A549 (cell line): ENCODE results near the gene COQ9. TPM values are rescaled to one million over a fixed set of nuclear protein-coding genes. Genes with fewer than 3 reads are reported as not detected.

ENCODE experiments used
- ATAC-seq, 2 experiments: fragments of 200-7000 bp in 1 of 2; fragments of >200 bp in 1 of 2; cut with Nextera tagmentation in 1 of 2; cut with Tn5 transposase in 1 of 2; 3 replicates each; pipeline versions ENCODE4 v1.8.0 to v1.9.1; 2018 to 2020; ENCODE audit warnings: mild to moderate bottlenecking in 1 of 2, moderate library complexity in 1 of 2
- CTCF ChIA-PET: fragments of 300-600 bp; sonication (Branson Sonifier 250); formaldehyde crosslinking; extraction: SDS; loops from one replicate; lab custom pipeline; 2021; ENCODE audit warnings: antibody characterized with exemption, inconsistent platforms; lab: Yijun Ruan, JAX
- POLR2A ChIA-PET: fragments of 350-600 bp; formaldehyde crosslinking; extraction: SDS; loops from one replicate; lab custom pipeline; 2021; ENCODE audit warnings: antibody characterized with exemption, inconsistent platforms; lab: Yijun Ruan, JAX
- DNase-seq, 2 experiments: peaks; one replicate each; pipeline versions ENCODE4 v3.0.0 to v3.0.0-alpha.2; 2011 to 2016; ENCODE audit warnings: low read depth in 1 of 2, low spot score in 1 of 2
- FAIRE-seq: peaks from 2 replicates; lab custom pipeline; 2011; peaks lifted over from hg19 to GRCh38; lab: Jason Lieb, UNC
- H3K27ac ChIP-seq, 2 experiments: fragments of >200 bp; sonication (Bioruptor Twin); formaldehyde crosslinking; 3 replicates each; pipeline ENCODE4 v1.5.1; 2016 to 2017
- H3K4me1 ChIP-seq: fragments of >200 bp; sonication (Bioruptor Twin); formaldehyde crosslinking; 3 replicates; pipeline ENCODE4 v1.6.1; 2016
- H3K4me2 ChIP-seq: fragments of >200 bp; sonication (Bioruptor Twin); formaldehyde crosslinking; 3 replicates; pipeline ENCODE4 v1.6.1; 2016
- H3K4me3 ChIP-seq: fragments of >200 bp; sonication (Bioruptor Twin); formaldehyde crosslinking; 3 replicates; pipeline ENCODE4 v1.5.1; 2016
- H3K9me3 ChIP-seq: fragments of >200 bp; sonication (Bioruptor Twin); formaldehyde crosslinking; 3 replicates; pipeline ENCODE4 v1.6.1; 2016
- BHLHE40 ChIP-seq: IDR thresholded peaks from 2 replicates; pipeline ENCODE4 v1.6.1; 2012; ENCODE audit warnings: low read depth, low read length, inconsistent platforms
- CHD4 ChIP-seq: fragments of 200-600 bp; sonication (generic); IDR thresholded peaks from 2 replicates; pipeline ENCODE4 v1.6.1; 2016; ENCODE audit warnings: antibody characterized with exemption, mild to moderate bottlenecking, borderline replicate concordance
- EHF ChIP-seq: fragments of 250-450 bp; sonication (Bioruptor Pico); IDR thresholded peaks from 2 replicates; pipeline ENCODE4 v1.5.0; 2020; ENCODE audit warnings: mild to moderate bottlenecking
- EHMT2 ChIP-seq: fragments of 200-600 bp; sonication (generic); IDR thresholded peaks from 2 replicates; pipeline ENCODE4 v1.6.1; 2016; ENCODE audit warnings: antibody characterized with exemption, low read depth, mild to moderate bottlenecking, moderate library complexity
- EP300 ChIP-seq, 2 experiments: fragments of >200 bp; sonication (Bioruptor Twin); formaldehyde crosslinking; IDR thresholded peaks; 2 replicates in 1 of 2; 3 replicates in 1 of 2; pipeline ENCODE4 v1.6.1; 2016 to 2017
- ESRRA ChIP-seq: fragments of 150-350 bp; IDR thresholded peaks from 2 replicates; pipeline ENCODE4 v1.6.1; 2014; ENCODE audit warnings: mild to moderate bottlenecking, low read length, borderline replicate concordance
- FOXS1 ChIP-seq: fragments of 250-450 bp; sonication (Bioruptor Pico); IDR thresholded peaks from 2 replicates; pipeline ENCODE4 v1.5.0; 2020; ENCODE audit warnings: mild to moderate bottlenecking, moderate library complexity
- JUNB ChIP-seq: fragments of >200 bp; sonication (Bioruptor Twin); formaldehyde crosslinking; IDR thresholded peaks from 2 replicates; pipeline ENCODE4 v1.6.1; 2016
- KDM1A ChIP-seq: fragments of 200-600 bp; sonication (generic); IDR thresholded peaks from 2 replicates; pipeline ENCODE4 v1.6.1; 2016; ENCODE audit warnings: low read depth, mild to moderate bottlenecking
- MAFK ChIP-seq: fragments of 450-650 bp; IDR thresholded peaks from 2 replicates; pipeline ENCODE4 v1.6.1; 2014; ENCODE audit not compliant: partially characterized antibody
- NPAS2 ChIP-seq: fragments of 250-450 bp; sonication (Bioruptor Pico); IDR thresholded peaks from 2 replicates; pipeline ENCODE4 v1.8.0; 2022; ENCODE audit warnings: mild to moderate bottlenecking, moderate library complexity, borderline replicate concordance
- NR3C1 ChIP-seq: fragments of >200 bp; sonication (Bioruptor Twin); formaldehyde crosslinking; IDR thresholded peaks from 3 replicates; pipeline ENCODE4 v1.6.1; 2017
- PHF8 ChIP-seq: fragments of 200-600 bp; sonication (generic); IDR thresholded peaks from 2 replicates; pipeline ENCODE4 v1.6.1; 2016; ENCODE audit warnings: low read depth, mild to moderate bottlenecking, antibody characterized with exemption, moderate library complexity, borderline replicate concordance
- POLR2A ChIP-seq: IDR thresholded peaks from 2 replicates; pipeline ENCODE4 v1.6.1; 2012; ENCODE audit warnings: mild to moderate bottlenecking, low read length
- POLR2AphosphoS2 ChIP-seq: conservative IDR thresholded peaks from 2 replicates; pipeline ENCODE4 v1.6.1; 2012; ENCODE audit warnings: low read length, improper control_type of control experiment, inconsistent platforms
- RAD21 ChIP-seq, 2 experiments: fragments of >200 bp in 1 of 2; sonication (Bioruptor Twin) in 1 of 2; formaldehyde crosslinking in 1 of 2; IDR thresholded peaks in 1 of 2; conservative IDR thresholded peaks in 1 of 2; 2 replicates in 1 of 2; 3 replicates in 1 of 2; pipeline ENCODE4 v1.6.1; 2012 to 2018; ENCODE audit warnings: inconsistent platforms in 1 of 2
- RCOR1 ChIP-seq: fragments of 150-350 bp; IDR thresholded peaks from 2 replicates; pipeline ENCODE4 v1.6.1; 2014; ENCODE audit warnings: antibody characterized with exemption, low read length, low read depth
- RFX5 ChIP-seq: fragments of 450-650 bp; IDR thresholded peaks from 2 replicates; pipeline ENCODE4 v1.7.1; 2014; ENCODE audit warnings: antibody characterized with exemption, mild to moderate bottlenecking, moderate library complexity
- RNF2 ChIP-seq: fragments of 200-600 bp; sonication (generic); IDR thresholded peaks from 2 replicates; pipeline ENCODE4 v1.6.1; 2016; ENCODE audit warnings: low read depth, mild to moderate bottlenecking, antibody characterized with exemption, moderate library complexity, borderline replicate concordance
- SMC3 ChIP-seq: fragments of >200 bp; sonication (Bioruptor Twin); formaldehyde crosslinking; IDR thresholded peaks from 3 replicates; pipeline ENCODE4 v1.6.1; 2018; ENCODE audit warnings: inconsistent platforms
- TP53 ChIP-seq: fragments of 250-450 bp; sonication (Bioruptor Pico); IDR thresholded peaks from 2 replicates; pipeline ENCODE4 v1.5.0; 2021; ENCODE audit warnings: mild to moderate bottlenecking, moderate library complexity
- ZNF302 ChIP-seq: fragments of 250-450 bp; sonication (Bioruptor Pico); IDR thresholded peaks from 2 replicates; pipeline ENCODE4 v1.9.0; 2021; ENCODE audit warnings: inconsistent platforms, mild to moderate bottlenecking, moderate library complexity
- WGBS: methylation state at CpG from one replicate; pipeline ENCODE4 v1.1.6; 2017; ENCODE audit errors: missing lambda C conversion rate; 5-methylcytosine and 5-hydroxymethylcytosine counted together
- polyA plus RNA-seq, 4 experiments: library from polyadenylated mRNA; depleted of rRNA in 3 of 4; stranded (reverse); fragments of >200 nt; fragmentation: RNase III in 1 of 4; extraction: RNeasy Plus Mini Kit Qiagen cat#74134 plus additional on column Dnase treatment in 1 of 4; gene quantifications; 2 replicates in 3 of 4; 3 replicates in 1 of 4; pipeline ENCODE4 v1.2.3, GENCODE V29; 2011 to 2017
- TF ChIP-seq, protein P1 (sequence below): fragments of >200 bp; sonication (Bioruptor Twin); formaldehyde crosslinking; IDR thresholded peaks from 2 replicates; pipeline ENCODE4 v1.6.1; 2016
- TF ChIP-seq, protein P2 (sequence below): IDR thresholded peaks from 2 replicates; pipeline ENCODE4 v1.6.1; 2012
- TF ChIP-seq, protein P3 (sequence below): fragments of 150-350 bp; IDR thresholded peaks from 2 replicates; pipeline ENCODE4 v1.6.1; 2014; ENCODE audit warnings: low read depth, mild to moderate bottlenecking, low read length
- TF ChIP-seq, protein P4 (sequence below): IDR thresholded peaks from 2 replicates; pipeline ENCODE4 v1.6.1; 2012; ENCODE audit warnings: low read depth, borderline replicate concordance

COQ9 gene
- polyA plus RNA-seq, 2 of the 4 experiments (the other 2 are of a cell fraction) = 47.2 to 109 TPM

DNA sequence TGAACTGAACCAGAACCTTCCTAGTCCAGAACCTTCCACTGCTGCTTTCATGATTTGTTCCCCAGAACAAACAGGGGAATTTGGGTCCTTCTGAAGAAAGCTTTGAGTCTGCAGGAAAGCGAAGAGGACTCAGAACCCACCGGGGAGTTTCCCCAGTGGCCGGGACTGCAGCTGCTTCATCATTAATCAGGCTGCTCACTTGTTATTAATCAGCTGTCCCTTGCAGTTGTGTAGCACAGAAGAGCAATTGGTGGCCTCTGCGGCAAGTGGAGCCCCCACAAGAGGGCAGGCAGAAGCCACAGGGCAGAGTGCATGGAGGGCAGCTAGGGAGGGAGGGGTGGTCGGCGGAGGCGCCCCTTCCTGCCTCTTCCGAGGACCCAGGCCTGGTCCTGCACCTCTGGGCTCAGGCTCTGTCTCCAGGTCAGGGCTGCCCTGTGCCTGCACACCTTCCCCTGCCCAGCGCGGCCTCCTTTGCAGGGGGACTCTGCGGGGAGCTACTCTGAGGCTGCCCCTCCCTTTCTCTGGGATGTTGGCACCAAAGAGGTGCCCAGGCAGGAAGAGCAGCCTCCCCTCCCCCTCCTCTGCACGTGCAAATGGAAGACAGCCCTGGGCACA lies 35.8 kb upstream of the COQ9 start:
- no peak for FAIRE-seq
- no peaks in the 10 kb centered on the region for H3K9me3 ChIP-seq
- H3K4me2 ChIP-seq = no peak overlapping the region
- ChIA-PET CTCF (interaction anchor here (0.6 to 16.7 kb wide), 5 partner anchors 11 to 106 kb away, joined by 3 to 709 read pairs (median 3); partner anchors contain the start of gene CX3CL1), POLR2A (no interaction called here)
- ATAC-seq = no peak
- H3K27ac ChIP-seq = no peak overlapping the region
- no peak for DNase-seq
- 69% methylated on average over 10 of the region's 12 CpGs for WGBS
- no peak for TF ChIP-seq POLR2A
- no peak for TF ChIP-seq NPAS2 (CRISPR knock-in tag)
- no peak for TF ChIP-seq TP53
- no peak for TF ChIP-seq PHF8
- no peak for TF ChIP-seq BHLHE40
- TF ChIP-seq, protein P1, sequence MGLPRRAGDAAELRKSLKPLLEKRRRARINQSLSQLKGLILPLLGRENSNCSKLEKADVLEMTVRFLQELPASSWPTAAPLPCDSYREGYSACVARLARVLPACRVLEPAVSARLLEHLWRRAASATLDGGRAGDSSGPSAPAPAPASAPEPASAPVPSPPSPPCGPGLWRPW = no peak
- TF ChIP-seq, protein P2, sequence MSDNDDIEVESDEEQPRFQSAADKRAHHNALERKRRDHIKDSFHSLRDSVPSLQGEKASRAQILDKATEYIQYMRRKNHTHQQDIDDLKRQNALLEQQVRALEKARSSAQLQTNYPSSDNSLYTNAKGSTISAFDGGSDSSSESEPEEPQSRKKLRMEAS = no peak
- no peak for TF ChIP-seq CHD4
- no peak for TF ChIP-seq KDM1A
- no peak for TF ChIP-seq RAD21 (conservative IDR thresholded peaks at IDR 0.05 in 1 of 2, IDR thresholded peaks at IDR 0.05 in 1 of 2)
- TF ChIP-seq FOXS1 (CRISPR knock-in tag) = no peak
- no peak overlapping the region for H3K4me3 ChIP-seq
- H3K4me1 ChIP-seq = no peaks in the 10 kb centered on the region

DNA sequence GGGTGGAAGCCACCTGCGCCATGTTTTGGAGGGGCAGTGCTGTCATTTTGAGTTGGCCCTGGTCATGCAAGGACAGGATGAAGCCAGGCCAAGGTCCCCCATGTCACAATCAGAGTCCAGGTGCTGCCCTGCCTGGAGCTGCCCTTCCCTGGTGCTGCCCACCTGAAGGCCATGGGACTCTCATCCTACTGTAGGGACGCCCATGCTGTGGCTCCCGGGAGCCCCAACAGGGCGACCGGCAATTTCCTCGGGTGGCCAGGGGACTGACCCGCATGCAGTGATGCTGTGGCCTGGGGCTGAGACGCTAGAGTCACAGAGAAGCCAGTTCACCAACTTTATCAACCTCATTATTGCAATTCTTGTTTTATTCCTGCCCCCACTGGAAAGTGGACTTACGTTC lies 34.7 kb upstream of the COQ9 start:
- H3K4me3 ChIP-seq = no peak overlapping the region
- no peak for ATAC-seq
- H3K27ac ChIP-seq = no peak overlapping the region
- no peak for FAIRE-seq
- CTCF ChIA-PET = interaction anchor here (1.2 to 16.7 kb wide), 5 partner anchors 8 to 107 kb away, joined by 3 to 709 read pairs (median 5); partner anchors contain the start of gene CCL17
- POLR2A ChIA-PET = no interaction called here
- H3K4me2 ChIP-seq = no peak overlapping the region
- no peak for DNase-seq
- 77% methylated on average over 9 of the region's 9 CpGs for WGBS
- no peak for TF ChIP-seq ZNF302 (CRISPR knock-in tag)
- no peak for TF ChIP-seq MAFK
- TF ChIP-seq JUNB = no peak
- TF ChIP-seq RNF2 = no peak
- no peak for TF ChIP-seq NR3C1
- TF ChIP-seq, protein P2 = no peak
- TF ChIP-seq KDM1A = no peak
- no peak for TF ChIP-seq SMC3
- TF ChIP-seq, protein P3, sequence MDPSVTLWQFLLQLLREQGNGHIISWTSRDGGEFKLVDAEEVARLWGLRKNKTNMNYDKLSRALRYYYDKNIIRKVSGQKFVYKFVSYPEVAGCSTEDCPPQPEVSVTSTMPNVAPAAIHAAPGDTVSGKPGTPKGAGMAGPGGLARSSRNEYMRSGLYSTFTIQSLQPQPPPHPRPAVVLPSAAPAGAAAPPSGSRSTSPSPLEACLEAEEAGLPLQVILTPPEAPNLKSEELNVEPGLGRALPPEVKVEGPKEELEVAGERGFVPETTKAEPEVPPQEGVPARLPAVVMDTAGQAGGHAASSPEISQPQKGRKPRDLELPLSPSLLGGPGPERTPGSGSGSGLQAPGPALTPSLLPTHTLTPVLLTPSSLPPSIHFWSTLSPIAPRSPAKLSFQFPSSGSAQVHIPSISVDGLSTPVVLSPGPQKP = no peak
- no peak for TF ChIP-seq ESRRA
- no peak for TF ChIP-seq RFX5
- no peak for TF ChIP-seq EP300 (IDR thresholded peaks at IDR 0.05)
- TF ChIP-seq POLR2AphosphoS2 = no peak
- H3K9me3 ChIP-seq = no peaks in the 10 kb centered on the region
- peaks cover 5% of the 10 kb centered on the region for H3K4me1 ChIP-seq

DNA sequence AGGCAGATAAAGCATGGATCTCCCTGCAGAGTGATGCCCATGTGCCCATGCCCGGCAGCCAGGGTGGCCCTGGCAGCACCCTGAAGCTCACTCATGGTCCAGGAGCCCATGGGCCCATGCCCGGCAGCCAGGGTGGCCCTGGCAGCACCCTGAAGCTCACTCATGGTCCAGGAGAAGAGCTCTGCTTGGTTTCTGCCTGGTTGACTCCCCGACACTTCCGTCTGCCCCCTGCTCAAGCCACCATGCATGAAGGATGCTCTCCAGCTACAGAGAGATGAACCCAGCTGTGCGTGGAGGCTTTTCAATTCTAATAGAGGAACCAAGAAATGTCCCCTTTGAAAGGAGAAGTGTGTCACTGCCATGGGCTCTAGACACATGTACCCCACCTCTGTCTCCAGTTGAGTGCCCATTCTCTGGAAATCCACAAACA lies 34.0 kb upstream of the COQ9 start:
- ATAC-seq = no peak

More for the DNA sequence above, 34.0 kb upstream of the COQ9 start:
- TF ChIP-seq EHMT2 (no peak), RCOR1 (no peak), EHF (CRISPR knock-in tag) (no peak), RNF2 (no peak), EP300 (IDR thresholded peaks at IDR 0.05) (no peak)
- TF ChIP-seq, protein P4, sequence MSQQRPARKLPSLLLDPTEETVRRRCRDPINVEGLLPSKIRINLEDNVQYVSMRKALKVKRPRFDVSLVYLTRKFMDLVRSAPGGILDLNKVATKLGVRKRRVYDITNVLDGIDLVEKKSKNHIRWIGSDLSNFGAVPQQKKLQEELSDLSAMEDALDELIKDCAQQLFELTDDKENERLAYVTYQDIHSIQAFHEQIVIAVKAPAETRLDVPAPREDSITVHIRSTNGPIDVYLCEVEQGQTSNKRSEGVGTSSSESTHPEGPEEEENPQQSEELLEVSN = no peak
- no peak overlapping the region for H3K4me2 ChIP-seq
- ChIA-PET CTCF (interaction anchor here (1.2 to 16.7 kb wide), 7 partner anchors 9 to 108 kb away, joined by 3 to 709 read pairs (median 3); partner anchors contain the start of gene CCL17), POLR2A (no interaction called here)
- H3K4me3 ChIP-seq = no peak overlapping the region
- FAIRE-seq (no peak), DNase-seq (no peak)
- H3K9me3 ChIP-seq = no peaks in the 10 kb centered on the region
- H3K27ac ChIP-seq = no peak overlapping the region
- peaks cover 12% of the 10 kb centered on the region for H3K4me1 ChIP-seq
- WGBS = 76% methylated on average over 4 of the region's 5 CpGs
